Activated CD8-positive, alpha-beta memory T cell treated with anti-CD3 and anti-CD28 coated beads, Interleukin-2, amount 50 U/mL, for 4 hours (primary cell): Measurements from ENCODE around the gene PIEZO2.
"Not testable (repeated sequence)": the region's sequence is repeated elsewhere in the genome, so short reads cannot be mapped to it uniquely, and the experiment has no call there.

ENCODE experiments used
- DNase-seq: peaks from one replicate; pipeline ENCODE4 v3.0.0-alpha.2; 2020

The PIEZO2 gene

GRCh38 chr18:10951631-10952544 lies 197.5 kb downstream of the PIEZO2 start:
- DNase-seq, result no peak

- DNase-seq, result no peak
These were observed 198.3 kb downstream of the PIEZO2 start for GRCh38 chr18:10950876-10951630.

- no peak for DNase-seq
These were observed 199.1 kb downstream of the PIEZO2 start for GRCh38 chr18:10950080-10950875.

GRCh38 chr18:10949655-10950054 lies 199.7 kb downstream of the PIEZO2 start:
- no peak for DNase-seq

- DNase-seq, result no peak
These were observed 200.9 kb downstream of the PIEZO2 start for GRCh38 chr18:10948421-10948820.

- DNase-seq, result no peak
These were observed 203.3 kb downstream of the PIEZO2 start for GRCh38 chr18:10946058-10946457.

GRCh38 chr18:10942998-10943397 lies 206.4 kb downstream of the PIEZO2 start:
- DNase-seq, result no peak

GRCh38 chr18:10939822-10940221 lies 209.5 kb downstream of the PIEZO2 start:
- no peak for DNase-seq

GRCh38 chr18:10937743-10938640 lies 211.4 kb downstream of the PIEZO2 start:
- no peak for DNase-seq

- DNase-seq, result no peak
These were observed 213.0 kb downstream of the PIEZO2 start for GRCh38 chr18:10936176-10937053.

- DNase-seq, result no peak
These were observed 213.8 kb downstream of the PIEZO2 start for GRCh38 chr18:10935588-10935987.

GRCh38 chr18:10933648-10934047 lies 215.7 kb downstream of the PIEZO2 start:
- not testable (repeated sequence) for DNase-seq

GRCh38 chr18:10930076-10930475 lies 219.3 kb downstream of the PIEZO2 start:
- no peak for DNase-seq

- no peak for DNase-seq
These were observed 220.5 kb downstream of the PIEZO2 start for GRCh38 chr18:10928772-10929373.

GRCh38 chr18:10928011-10928771 lies 221.2 kb downstream of the PIEZO2 start:
- DNase-seq, result no peak

- DNase-seq, result no peak
These were observed 221.9 kb downstream of the PIEZO2 start for GRCh38 chr18:10927286-10927992.

- DNase-seq, result no peak
These were observed 222.7 kb downstream of the PIEZO2 start for GRCh38 chr18:10926621-10927161.

- no peak for DNase-seq
These were observed 225.1 kb downstream of the PIEZO2 start for GRCh38 chr18:10924290-10924689.

- DNase-seq, result no peak
These were observed 225.8 kb downstream of the PIEZO2 start for GRCh38 chr18:10923551-10924070.
